HUDEP-2 (cell line): ENCODE measurements around the gene PTH2.

Source experiments
- DNase-seq, 76 experiments: peaks; one replicate each; lab custom pipeline; 2025; ENCODE audit not compliant: unreplicated experiment in 76 of 76; lab: John Stamatoyannopoulos, UW

Gene PTH2

GRCh38 chr19:49432141-49433073 is 9.2 kb upstream of the PTH2 start:
- no peak for DNase-seq

- DNase-seq, result peak in 15 of 76 experiments; percentile 8 to 49 (median 20)
Observed at GRCh38 chr19:49431330-49431749, 8.1 kb upstream of the PTH2 start.

- peak in 15 of 76 experiments; percentile 11 to 60 (median 28) for DNase-seq
Observed at GRCh38 chr19:49430678-49431329, 7.6 kb upstream of the PTH2 start.

- DNase-seq, result no peak
Observed at GRCh38 chr19:49430172-49430677, 7.0 kb upstream of the PTH2 start.

GRCh38 chr19:49428547-49429451 is 5.6 kb upstream of the PTH2 start:
- no peak for DNase-seq

GRCh38 chr19:49427855-49428546 is 4.8 kb upstream of the PTH2 start:
- DNase-seq, result peak in 3 of 76 experiments; percentile 12 to 23 (median 21)

GRCh38 chr19:49427339-49427738 is 4.1 kb upstream of the PTH2 start:
- DNase-seq, result no peak

- DNase-seq, result peak in 6 of 76 experiments; percentile 10 to 39 (median 20)
Observed at GRCh38 chr19:49425922-49426592, 2.8 kb upstream of the PTH2 start.

GRCh38 chr19:49425178-49425577 is 1.9 kb upstream of the PTH2 start, which contains the start of gene GFY:
TSS of gene GFY (plus strand) at chr19:49425388. CDS start at chr19:49426431, 1,043 bp downstream.
- DNase-seq, result no peak

- no peak for DNase-seq
Observed at GRCh38 chr19:49423985-49424303, 703 bp upstream of the PTH2 start.

- DNase-seq, result peak in 20 of 76 experiments; percentile 13 to 53 (median 31)
Observed at GRCh38 chr19:49422407-49423070, 702 bp downstream of the PTH2 start.

GRCh38 chr19:49421878-49422202 is 1.4 kb downstream of the PTH2 start:
- DNase-seq, result no peak

GRCh38 chr19:49421039-49421877 is 2.0 kb downstream of the PTH2 start:
- DNase-seq, result peak in 46 of 76 experiments; percentile 19 to 71 (median 50)

- DNase-seq, result no peak
Observed at GRCh38 chr19:49420227-49420626, 3.0 kb downstream of the PTH2 start.

- DNase-seq, result no peak
Observed at GRCh38 chr19:49419173-49419572, 4.1 kb downstream of the PTH2 start.

GRCh38 chr19:49418511-49418910 is 4.7 kb downstream of the PTH2 start:
- no peak for DNase-seq

- no peak for DNase-seq
Observed at GRCh38 chr19:49417088-49417487, 6.2 kb downstream of the PTH2 start.

- DNase-seq, result no peak
Observed at GRCh38 chr19:49415810-49416200, 7.4 kb downstream of the PTH2 start.
